Head of caudate nucleus (tissue), 42 donors: ENCODE measurements around the gene AGO1.
"Not testable (repeated sequence)": the region's sequence is repeated elsewhere in the genome, so short reads cannot be mapped to it uniquely, and the experiment has no call there.

Experiments
- DNase-seq, 42 donors: peaks; one replicate each; pipeline versions ENCODE4 v3.0.0 to v3.0.0-alpha.2; 2020 to 2021; ENCODE audit warnings: mixed read lengths in 7 of 42
- intact Hi-C: fragments of 100-400 bp; cut with DNase I; formaldehyde crosslinking; loops from one replicate; pipeline ENCODE4 v1.15.0; 2022

Gene AGO1

GRCh38 chr1:35864813-35865212 lies 18.2 kb upstream of the AGO1 start:
- intact Hi-C loops = no loop called here

GRCh38 chr1:35866991-35867390 lies 16.0 kb upstream of the AGO1 start:
- intact Hi-C loops = no loop called here
- DNase-seq = no peak

More at GRCh38 chr1:35864813-35865212, 18.2 kb upstream of the AGO1 start:
- no peak for DNase-seq

- peak in 1 of 42 donors; percentile 34 for DNase-seq
- intact Hi-C loops = not testable (repeated sequence)
Measured at GRCh38 chr1:35869245-35869950, 13.6 kb upstream of the AGO1 start.

- intact Hi-C loops = no loop called here
- DNase-seq = no peak
Measured at GRCh38 chr1:35870651-35871309, 12.2 kb upstream of the AGO1 start.

GRCh38 chr1:35873243-35873750 lies 9.7 kb upstream of the AGO1 start:
- DNase-seq = no peak
- intact Hi-C loops = no loop called here

GRCh38 chr1:35874115-35874514 lies 8.9 kb upstream of the AGO1 start:
- intact Hi-C loops, DNase-seq: not testable (repeated sequence)

- DNase-seq = no peak
- intact Hi-C loops = no loop called here
Measured at GRCh38 chr1:35876988-35877387, 6.0 kb upstream of the AGO1 start.

- no peak for DNase-seq
- intact Hi-C loops = loop anchor here (2.0 kb wide), 1 partner anchor 49 kb away; the partner anchor contains the start of gene AGO3
Measured at GRCh38 chr1:35881850-35882273, 1.1 kb upstream of the AGO1 start.

- intact Hi-C loops = loop anchor here (2.0 kb wide), 1 partner anchor 48 kb away; the partner anchor contains the start of gene AGO3
- peak in 4 of 42 donors; percentile 13 to 28 (median 19) for DNase-seq
Measured at GRCh38 chr1:35882586-35882944, 444 bp upstream of the AGO1 start.

- intact Hi-C loops = loop anchor here (2.0 kb wide), 1 partner anchor 47 kb away; the partner anchor contains the start of gene AGO3
- peak in 38 of 42 donors; percentile 7 to 62 (median 37) for DNase-seq
Measured at GRCh38 chr1:35883635-35884101, 659 bp downstream of the AGO1 start.

GRCh38 chr1:35884934-35885333 lies 1.9 kb downstream of the AGO1 start:
- no peak for DNase-seq
- intact Hi-C loops = no loop called here

GRCh38 chr1:35885961-35886558 lies 3.1 kb downstream of the AGO1 start:
- peak in 14 of 42 donors; percentile 3 to 56 (median 24) for DNase-seq
- intact Hi-C loops = no loop called here

- no peak for DNase-seq
- intact Hi-C loops = no loop called here
Measured at GRCh38 chr1:35886577-35887431, 3.8 kb downstream of the AGO1 start.

GRCh38 chr1:35887508-35887907 lies 4.5 kb downstream of the AGO1 start:
- DNase-seq = no peak
- intact Hi-C loops = no loop called here

GRCh38 chr1:35888255-35888654 lies 5.2 kb downstream of the AGO1 start:
- no peak for DNase-seq
- intact Hi-C loops = no loop called here

GRCh38 chr1:35888981-35889380 lies 6.0 kb downstream of the AGO1 start:
- DNase-seq, intact Hi-C loops: not testable (repeated sequence)

GRCh38 chr1:35893051-35893879 lies 10.3 kb downstream of the AGO1 start:
- DNase-seq = no peak
- intact Hi-C loops = no loop called here

GRCh38 chr1:35894183-35894582 lies 11.2 kb downstream of the AGO1 start:
- intact Hi-C loops = no loop called here
- peak in 20 of 42 donors; percentile 7 to 65 (median 28) for DNase-seq
